ENCODE data around the gene MLYCD. TPM values are rescaled to one million over a fixed set of nuclear protein-coding genes. Genes with fewer than 3 reads are reported as not detected.

The MLYCD gene
- total RNA-seq, 1 donor from 2014 or later, result 7.0 TPM

- DNase-seq (ENCODE audit: low spot score), result no peak
Observed at GRCh38 chr16:83968891-83969649, 70.2 kb downstream of the MLYCD start.

DNA sequence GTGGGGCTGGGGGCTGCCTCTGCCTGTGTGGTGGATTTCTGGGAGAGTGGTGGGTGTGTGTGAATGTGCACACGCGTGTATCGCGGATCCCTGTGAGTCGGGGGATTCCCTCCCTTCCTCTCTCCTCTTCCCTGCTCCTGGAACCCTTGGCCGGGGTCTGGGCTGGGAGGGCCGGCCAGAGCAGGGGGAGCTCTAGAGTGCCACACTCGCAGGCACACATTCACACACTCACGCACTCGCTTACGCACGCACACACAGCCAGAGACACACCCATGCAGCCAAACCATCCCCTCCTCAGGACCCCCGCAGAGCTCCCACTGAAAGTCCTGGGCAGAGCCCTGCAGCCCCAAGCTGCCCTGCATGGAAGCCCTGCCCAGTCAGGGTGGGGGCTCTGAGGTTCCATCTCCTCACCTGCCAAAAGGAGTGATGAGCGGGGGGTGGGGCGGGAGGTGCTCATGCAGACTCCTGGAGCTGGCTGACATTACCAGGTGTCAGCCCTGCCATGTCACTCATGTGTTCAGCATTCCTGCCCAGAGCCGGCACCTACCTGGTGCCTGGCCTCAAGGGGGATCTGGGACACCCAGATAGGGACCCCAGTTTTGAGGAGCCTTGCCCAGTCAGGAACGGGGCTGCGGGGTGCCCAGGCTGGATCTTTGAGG lies 71.0 kb downstream of the MLYCD start:
- no peak for DNase-seq (ENCODE audit: low spot score)

GRCh38 chr16:83970430-83970815 lies 71.5 kb downstream of the MLYCD start:
- DNase-seq (ENCODE audit: low spot score), result no peak

- no peak for DNase-seq (ENCODE audit: low spot score)
Observed at GRCh38 chr16:83971165-83972130, 72.5 kb downstream of the MLYCD start.

DNA sequence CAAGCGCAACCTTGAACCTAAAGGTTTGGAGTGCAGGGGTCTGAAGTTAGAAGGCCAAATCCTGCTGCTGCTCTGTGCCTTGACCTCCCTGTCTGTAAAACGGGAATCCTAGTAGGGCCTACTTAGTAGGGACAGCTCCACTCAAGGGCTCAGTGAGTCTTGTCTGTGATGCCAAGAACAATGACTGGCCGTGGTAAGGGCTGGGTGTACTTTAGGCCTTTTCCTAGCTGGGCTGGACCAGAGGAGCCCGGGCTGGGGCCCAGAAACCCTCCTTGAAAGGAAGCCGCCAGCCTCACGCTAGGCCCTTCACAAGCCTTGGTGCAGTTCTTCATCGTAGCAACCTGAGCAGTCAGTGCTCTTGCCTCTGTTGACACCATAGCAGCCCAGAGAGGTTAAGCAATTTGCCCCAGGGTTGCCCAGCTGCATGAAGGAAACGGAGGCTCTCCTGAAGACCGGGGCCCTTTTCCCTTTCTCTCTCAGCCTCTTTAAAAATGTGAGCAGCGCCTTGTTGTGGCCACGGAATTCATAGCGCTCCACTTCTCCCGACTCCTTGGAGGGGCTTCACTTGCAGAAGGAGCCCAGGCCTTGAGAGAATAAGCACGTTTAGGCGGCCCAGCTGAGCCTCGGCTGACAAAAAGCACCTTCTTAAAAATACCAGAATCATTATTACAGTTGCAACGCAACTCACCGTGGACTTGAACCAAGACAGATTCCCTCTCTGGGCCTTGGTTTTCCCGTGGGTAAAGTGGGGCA lies 73.5 kb downstream of the MLYCD start:
- DNase-seq (ENCODE audit: low spot score), result no peak

DNA sequence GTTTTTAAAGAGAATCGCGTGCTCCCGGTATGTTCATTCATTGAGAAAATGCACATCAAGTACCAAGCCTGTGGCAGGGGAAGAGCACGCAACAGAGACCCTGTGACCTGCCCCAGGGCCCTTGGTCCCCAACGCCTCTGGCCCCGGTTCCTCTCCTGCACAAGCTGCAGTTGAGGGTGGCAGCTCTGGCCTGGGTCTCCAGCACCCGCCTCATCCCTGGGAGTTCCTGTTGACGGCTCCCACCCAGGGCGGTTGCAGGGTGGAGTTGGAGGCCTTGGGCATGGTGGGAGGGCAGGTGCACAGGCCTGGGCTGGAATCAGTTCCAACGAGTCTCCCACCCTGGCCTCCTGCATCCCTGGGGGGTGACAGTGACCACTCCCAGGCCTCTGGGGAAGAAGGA lies 74.2 kb downstream of the MLYCD start:
- no peak for DNase-seq (ENCODE audit: low spot score)

DNA sequence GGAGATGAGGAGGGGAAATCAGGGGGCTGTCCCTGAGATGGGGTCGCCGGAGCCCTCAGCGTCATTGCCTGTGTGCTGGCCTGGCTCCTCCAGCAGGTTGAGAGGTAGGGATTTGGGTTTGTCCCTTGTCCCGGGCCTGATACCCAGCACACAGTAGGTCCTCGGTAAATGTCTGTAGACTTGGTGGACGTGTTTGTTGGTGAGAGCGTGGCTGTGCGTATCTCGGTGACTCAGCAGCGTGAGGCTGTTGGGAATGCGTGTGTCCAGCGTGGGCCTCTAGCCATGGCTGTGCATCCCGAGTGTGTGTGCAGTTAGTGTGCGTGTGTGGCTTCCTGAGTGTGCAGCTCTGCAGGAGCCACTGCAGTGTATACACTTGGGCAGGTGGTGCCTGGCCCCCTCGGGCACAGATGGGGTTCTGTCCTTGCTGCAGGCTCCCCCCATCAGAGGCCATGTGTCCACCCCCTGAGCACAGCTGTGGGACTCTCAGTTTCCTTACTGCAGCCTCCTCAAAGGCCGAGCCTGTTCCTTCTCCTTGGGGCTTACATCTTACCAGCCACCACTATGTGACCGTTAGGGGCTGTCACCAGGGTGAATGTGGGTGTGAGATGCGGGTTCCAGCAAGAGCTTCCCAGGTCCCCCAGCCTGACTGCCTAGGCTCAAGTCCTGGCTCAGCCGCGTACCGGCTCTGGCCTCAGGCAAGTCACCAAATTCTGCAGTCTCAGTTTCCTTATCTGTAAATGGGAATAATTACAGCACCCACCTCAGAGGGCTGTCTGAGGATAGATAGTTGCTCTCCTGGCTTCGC lies 74.9 kb downstream of the MLYCD start:
- DNase-seq (ENCODE audit: low spot score), result no peak

DNA sequence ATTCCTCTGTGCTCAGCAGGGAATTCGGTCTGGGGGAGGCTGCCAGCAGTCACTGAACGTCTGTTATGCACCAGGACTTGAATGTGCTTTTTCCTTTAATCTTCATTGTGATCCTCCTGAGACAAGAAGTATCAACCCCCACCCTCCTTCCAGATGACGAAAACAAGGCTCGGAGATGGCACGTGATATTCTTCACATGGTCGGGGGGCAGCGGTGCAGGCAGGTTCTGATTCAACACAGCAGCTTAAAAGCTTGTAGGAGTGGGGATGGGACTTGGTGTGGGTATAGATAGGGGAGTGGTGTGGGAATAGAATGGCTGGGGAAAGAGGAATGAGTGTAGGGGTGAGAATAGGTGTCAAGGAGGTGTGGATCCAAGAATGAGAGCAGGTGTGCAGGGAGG lies 75.6 kb downstream of the MLYCD start:
- DNase-seq (ENCODE audit: low spot score), result no peak

DNA sequence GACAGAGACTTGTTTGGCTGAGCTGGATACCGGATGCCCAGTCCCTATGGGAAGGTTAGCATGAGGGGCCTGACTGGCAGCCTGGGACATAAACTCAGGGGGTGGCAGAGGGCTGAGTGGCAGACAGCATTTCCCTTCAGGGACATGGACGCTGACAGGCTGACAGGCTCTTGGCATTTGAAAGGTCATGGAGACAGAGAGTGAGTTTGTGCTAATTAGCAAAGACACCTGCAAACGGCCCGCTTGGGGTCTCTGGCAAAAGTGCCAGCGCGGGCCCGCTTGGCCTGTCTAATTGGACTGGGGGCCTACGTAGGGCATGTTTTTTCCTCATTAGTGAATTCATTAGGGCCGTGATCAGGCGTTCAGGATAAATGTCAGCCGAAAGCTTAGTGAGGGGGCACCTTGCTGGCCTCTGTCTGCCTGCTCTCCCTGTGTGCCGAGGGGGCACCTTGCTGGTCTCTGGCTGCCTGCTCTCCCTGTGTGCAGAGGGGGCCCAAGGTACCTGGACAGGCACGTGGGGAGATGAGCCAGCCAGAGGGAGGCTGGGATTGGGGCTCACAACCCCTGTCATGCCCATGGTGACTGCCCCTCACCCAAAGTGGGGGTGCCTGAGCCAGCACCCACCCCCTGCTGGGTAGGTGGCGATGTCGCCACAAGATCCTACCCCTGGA lies 76.8 kb downstream of the MLYCD start:
- DNase-seq (ENCODE audit: low spot score), result no peak

Other genes with a start within 250 kb of the MLYCD start
- 13.5 TPM for gene HSBP1, start 91.1 kb upstream of the MLYCD start, total RNA-seq (ENCODE audit: insufficient read depth, low replicate concordance)
- not detected for gene OSGIN1, start 54.1 kb downstream of the MLYCD start, total RNA-seq (ENCODE audit: insufficient read depth, low replicate concordance)
- gene NECAB2, start 69.1 kb downstream of the MLYCD start, total RNA-seq (ENCODE audit: insufficient read depth, low replicate concordance), result 6.5 TPM
- gene SLC38A8, start 143.7 kb downstream of the MLYCD start, total RNA-seq (ENCODE audit: insufficient read depth, low replicate concordance), result not detected
- 116 TPM for gene MBTPS1, start 217.8 kb downstream of the MLYCD start, total RNA-seq (ENCODE audit: insufficient read depth, low replicate concordance)
- 22.9 TPM for gene HSDL1, start 246.1 kb downstream of the MLYCD start, total RNA-seq (ENCODE audit: insufficient read depth, low replicate concordance)
- 1.7 TPM for gene DNAAF1, start 246.2 kb downstream of the MLYCD start, total RNA-seq (ENCODE audit: insufficient read depth, low replicate concordance)

Measured in umbilical cord (tissue), 2 donors.